GM12873 (cell line): ENCODE measurements around the gene ERCC3.

Source experiments
- TF ChIP-seq, protein P1 (sequence below): IDR thresholded peaks from 2 replicates; pipeline ENCODE4 v1.5.1; 2012; ENCODE audit warnings: low read depth, mild to moderate bottlenecking, moderate library complexity, low read length, control low read depth; ENCODE audit not compliant: insufficient read depth; ENCODE audit errors: missing control alignments

ERCC3 gene

DNA sequence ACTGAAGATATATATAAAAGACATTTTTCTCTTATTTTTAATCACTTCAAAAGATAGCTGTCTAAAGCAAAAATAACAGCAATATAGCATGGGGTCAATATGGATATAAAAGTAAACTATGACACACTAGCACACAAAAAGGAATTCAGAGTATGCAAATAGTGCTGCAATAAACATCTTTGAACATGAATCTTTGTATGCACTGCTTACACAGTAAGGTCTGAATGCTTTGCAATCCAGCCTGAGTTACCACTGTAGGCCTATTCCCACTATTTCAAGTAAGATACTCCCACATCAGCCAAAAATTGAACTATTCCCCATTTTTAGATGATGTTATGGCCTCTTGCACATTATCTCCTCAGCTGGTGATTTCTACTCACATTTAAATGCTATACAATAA, 27.4 kb upstream of the ERCC3 start:
- TF ChIP-seq, protein P1, sequence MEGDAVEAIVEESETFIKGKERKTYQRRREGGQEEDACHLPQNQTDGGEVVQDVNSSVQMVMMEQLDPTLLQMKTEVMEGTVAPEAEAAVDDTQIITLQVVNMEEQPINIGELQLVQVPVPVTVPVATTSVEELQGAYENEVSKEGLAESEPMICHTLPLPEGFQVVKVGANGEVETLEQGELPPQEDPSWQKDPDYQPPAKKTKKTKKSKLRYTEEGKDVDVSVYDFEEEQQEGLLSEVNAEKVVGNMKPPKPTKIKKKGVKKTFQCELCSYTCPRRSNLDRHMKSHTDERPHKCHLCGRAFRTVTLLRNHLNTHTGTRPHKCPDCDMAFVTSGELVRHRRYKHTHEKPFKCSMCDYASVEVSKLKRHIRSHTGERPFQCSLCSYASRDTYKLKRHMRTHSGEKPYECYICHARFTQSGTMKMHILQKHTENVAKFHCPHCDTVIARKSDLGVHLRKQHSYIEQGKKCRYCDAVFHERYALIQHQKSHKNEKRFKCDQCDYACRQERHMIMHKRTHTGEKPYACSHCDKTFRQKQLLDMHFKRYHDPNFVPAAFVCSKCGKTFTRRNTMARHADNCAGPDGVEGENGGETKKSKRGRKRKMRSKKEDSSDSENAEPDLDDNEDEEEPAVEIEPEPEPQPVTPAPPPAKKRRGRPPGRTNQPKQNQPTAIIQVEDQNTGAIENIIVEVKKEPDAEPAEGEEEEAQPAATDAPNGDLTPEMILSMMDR, result no peak

DNA sequence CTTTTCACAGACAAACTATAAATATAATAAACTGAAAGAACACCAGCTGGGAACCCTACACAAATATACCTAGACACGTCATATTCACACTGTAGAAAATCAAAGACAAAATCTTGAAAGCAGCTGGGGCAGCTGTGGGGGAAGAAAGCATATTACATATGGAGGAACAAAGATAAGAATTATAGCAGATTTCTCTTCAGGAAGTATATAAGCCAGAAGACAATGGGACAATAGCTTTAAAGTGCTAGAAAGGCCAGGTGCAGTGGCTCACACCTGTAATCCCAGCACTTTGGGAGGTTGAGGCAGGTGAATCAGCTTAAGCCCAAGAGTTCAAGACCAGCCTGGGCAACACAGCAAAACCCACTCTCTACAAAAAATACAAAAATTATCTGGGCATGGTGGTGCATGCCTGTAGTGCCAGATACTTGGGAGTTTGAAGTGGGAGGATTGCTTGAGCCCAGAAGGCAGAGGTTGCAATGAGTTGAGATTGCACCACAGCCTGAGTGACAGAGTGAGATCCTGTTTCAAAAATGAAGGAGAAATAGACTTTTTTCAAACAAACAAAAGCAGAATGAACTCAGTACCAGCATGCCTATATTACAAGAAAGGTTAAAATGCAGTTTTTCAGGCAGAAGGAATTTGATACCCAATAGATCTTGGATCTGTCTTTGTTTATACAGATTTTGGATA, 26.8 kb upstream of the ERCC3 start:
- TF ChIP-seq, protein P1, result no peak

DNA sequence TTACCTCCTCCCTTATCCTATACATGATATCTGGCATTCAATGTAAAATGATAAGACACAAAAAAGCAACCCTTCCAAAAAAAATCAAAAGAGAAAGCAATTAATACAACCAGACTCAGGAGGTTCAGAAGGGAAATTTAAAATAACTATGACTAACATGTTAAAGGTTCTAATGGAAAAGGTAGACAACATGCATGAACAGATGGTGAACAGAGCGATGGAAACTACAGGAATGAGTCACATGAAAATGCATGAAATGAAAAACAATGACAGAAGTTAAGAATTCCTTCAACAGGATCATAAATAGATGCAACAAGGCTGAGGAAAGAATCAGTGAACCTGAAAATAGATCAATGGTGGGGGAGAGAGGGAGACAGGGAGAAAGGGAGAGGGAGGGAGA, 26.1 kb upstream of the ERCC3 start:
- TF ChIP-seq, protein P1, result no peak

DNA sequence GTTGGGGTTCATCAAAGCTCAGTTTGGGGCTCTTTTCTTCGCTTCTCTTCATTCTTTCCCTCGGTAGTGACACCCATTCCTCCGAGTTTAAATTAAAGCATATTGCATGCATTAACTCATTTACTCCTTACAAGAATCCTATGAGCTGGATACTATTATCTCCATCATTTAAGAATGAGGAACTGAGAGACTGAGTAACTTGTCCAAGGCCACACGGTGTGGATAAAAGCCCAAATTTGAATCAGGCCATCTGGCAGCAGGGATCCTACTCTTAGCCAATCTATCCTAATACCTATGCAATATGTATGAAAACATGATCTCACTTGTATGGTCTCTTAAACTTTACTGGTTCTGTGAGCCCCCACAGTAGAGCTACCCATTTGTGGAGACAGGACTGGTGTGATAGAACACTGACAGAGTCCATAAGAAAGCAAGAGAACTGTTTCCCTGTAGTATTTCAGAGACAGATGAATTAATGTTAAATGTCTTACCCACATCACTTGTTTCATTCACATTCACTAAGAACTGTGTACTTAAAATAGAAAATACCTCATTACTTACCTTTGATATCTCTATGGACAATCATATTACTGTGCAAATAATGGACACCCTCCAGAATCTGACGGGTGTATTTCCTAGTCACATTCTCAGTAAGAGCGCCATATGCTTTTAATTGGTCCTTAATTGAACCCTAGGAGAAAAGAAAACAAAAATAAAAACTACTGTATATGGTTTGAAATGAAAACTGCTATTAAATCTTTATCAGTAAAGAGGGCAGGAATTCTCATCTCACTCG, 20.4 kb upstream of the ERCC3 start:
- TF ChIP-seq, protein P1, result no peak

DNA sequence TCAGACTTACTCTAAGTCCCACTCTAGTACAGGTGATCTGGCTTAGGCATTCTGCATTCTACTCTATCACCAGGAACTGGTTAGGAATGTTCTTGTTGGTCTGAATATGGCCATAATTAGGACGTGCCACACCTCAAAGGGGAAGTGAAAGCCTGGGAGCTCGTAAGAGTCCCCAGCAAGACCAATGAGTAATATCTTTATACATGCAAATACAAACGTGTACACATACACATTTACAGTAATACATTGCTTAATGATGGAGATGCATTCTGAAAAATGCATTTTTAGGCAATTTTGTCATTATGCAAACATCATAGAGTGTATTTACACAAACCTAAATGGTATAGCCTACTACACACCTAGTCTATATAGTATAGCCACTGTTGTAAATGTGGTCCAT, 19.5 kb upstream of the ERCC3 start:
- TF ChIP-seq, protein P1, result no peak

DNA sequence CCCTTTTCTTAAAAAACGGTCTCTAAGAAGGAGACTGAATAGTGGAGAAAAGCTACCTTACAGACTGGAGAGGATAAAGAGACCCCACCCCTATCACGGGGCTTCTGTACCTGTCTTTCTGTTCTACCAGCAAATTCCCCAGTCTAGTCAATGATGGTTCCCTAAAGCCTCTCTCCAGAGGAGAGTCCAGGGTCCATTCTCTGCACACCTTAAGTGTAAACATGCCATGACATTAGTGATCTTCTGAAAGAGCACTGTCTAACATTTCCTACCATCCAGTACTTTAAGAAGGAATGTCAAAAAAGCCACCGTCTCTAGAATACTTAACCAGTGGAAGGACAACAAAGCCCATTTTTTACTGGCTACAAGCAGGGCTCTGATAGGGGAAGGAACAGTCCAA, 17.0 kb upstream of the ERCC3 start:
- TF ChIP-seq, protein P1, result no peak

DNA sequence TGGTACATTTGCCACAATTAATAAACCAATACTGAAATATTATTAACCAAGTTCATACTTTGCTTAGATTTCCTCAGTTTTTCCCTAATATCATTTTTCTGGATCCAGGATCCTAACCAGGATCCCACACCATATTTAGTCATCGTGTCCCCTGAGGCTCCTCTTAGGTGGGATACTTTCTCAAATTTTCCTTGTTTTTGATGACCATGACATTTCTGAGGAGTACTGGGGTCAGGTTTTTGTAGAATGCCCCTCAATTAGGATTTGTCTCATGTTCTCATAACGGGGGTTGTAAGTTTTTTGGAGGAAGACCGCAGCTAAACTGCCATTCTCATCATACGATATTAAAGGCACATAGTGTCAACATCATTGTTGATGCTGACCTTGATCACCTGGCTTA, 15.5 kb upstream of the ERCC3 start:
- TF ChIP-seq, protein P1, result no peak
